ENCODE results near the gene RAB31. TPM values are rescaled to one million over a fixed set of nuclear protein-coding genes. Genes with fewer than 3 reads are reported as not detected.

RAB31 gene
- total RNA-seq, 1 donor from 2014 or later: 0.73 TPM

GRCh38 chr18:9722691-9723090 lies 14.6 kb downstream of the RAB31 start:
- peaks cover 15% of the 10 kb centered on the region for H3K27me3 Mint-ChIP-seq (ENCODE audit: low read depth)
- intact Hi-C loops (cut with micrococcal nuclease): no loop called here
- no peak overlapping the region for H3K4me3 Mint-ChIP-seq (ENCODE audit: low read depth)
- no peaks in the 10 kb centered on the region for H3K36me3 Mint-ChIP-seq (ENCODE audit: low read depth)
- DNase-seq (ENCODE audit: low spot score): no peak
- no peaks in the 10 kb centered on the region for H3K9me3 Mint-ChIP-seq
- no peaks in the 10 kb centered on the region for H3K4me1 Mint-ChIP-seq (ENCODE audit: low read depth)
- no peak overlapping the region for H3K27ac Mint-ChIP-seq

- H3K4me3 Mint-ChIP-seq (ENCODE audit: low read depth): no peak overlapping the region
- H3K4me1 Mint-ChIP-seq (ENCODE audit: low read depth): no peaks in the 10 kb centered on the region
- H3K27me3 Mint-ChIP-seq (ENCODE audit: low read depth): peaks cover 15% of the 10 kb centered on the region
- H3K36me3 Mint-ChIP-seq (ENCODE audit: low read depth): no peaks in the 10 kb centered on the region
- H3K9me3 Mint-ChIP-seq: no peaks in the 10 kb centered on the region
- DNase-seq (ENCODE audit: low spot score): no peak
- intact Hi-C loops (cut with micrococcal nuclease): no loop called here
- no peak overlapping the region for H3K27ac Mint-ChIP-seq
Observed at GRCh38 chr18:9724797-9725585, 16.9 kb downstream of the RAB31 start.

DNA sequence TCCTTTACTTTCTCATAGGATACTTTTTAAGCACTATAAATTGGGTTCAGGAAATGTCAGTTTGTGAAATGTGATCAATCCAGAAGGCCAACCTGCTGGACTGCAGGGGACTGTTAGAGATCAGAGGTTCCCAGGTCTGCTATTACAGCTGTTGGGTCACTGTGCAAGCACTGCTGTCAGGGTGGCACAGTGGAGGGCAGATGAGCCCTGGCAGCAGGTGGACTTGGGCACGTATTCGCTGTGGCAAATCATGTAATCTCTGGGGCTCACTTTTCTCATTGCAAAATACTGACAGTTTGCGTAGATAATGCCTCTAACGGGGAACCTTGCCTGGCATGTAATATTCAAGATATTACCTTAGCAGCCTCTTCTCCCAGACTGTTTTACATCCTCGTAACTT lies 18.1 kb downstream of the RAB31 start:
- Mint-ChIP-seq H3K9me3 (no peaks in the 10 kb centered on the region), H3K36me3 (ENCODE audit: low read depth) (no peaks in the 10 kb centered on the region), H3K27me3 (ENCODE audit: low read depth) (peaks cover 19% of the 10 kb centered on the region), H3K27ac (no peak overlapping the region), H3K4me3 (ENCODE audit: low read depth) (no peak overlapping the region), H3K4me1 (ENCODE audit: low read depth) (no peaks in the 10 kb centered on the region)
- intact Hi-C loops (cut with micrococcal nuclease): no loop called here
- no peak for DNase-seq (ENCODE audit: low spot score)

DNA sequence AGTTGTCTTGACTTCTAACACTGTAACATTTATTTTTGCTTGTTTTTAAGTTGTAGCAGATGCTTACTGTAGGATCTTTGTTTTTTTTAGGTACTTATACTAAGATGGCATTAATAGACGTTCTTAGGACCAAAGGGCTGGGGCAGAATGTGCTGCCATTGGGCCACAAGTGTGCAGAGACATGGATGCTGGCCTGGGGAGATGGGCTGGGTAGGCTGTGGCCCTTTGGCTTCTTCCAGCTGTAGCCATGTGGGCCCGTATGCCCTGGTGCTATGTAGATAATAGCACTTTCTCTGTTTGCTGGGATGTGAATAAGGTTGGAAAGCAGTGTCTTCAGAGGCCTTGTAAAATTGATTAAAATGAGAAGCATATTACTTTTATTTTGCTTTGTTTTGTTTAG lies 18.8 kb downstream of the RAB31 start:
- peaks cover 17% of the 10 kb centered on the region for H3K27me3 Mint-ChIP-seq (ENCODE audit: low read depth)
- no peak overlapping the region for H3K4me3 Mint-ChIP-seq (ENCODE audit: low read depth)
- H3K9me3 Mint-ChIP-seq: no peaks in the 10 kb centered on the region
- H3K36me3 Mint-ChIP-seq (ENCODE audit: low read depth): no peaks in the 10 kb centered on the region
- intact Hi-C loops (cut with micrococcal nuclease): no loop called here
- no peak for DNase-seq (ENCODE audit: low spot score)
- H3K27ac Mint-ChIP-seq: no peak overlapping the region
- H3K4me1 Mint-ChIP-seq (ENCODE audit: low read depth): no peaks in the 10 kb centered on the region

GRCh38 chr18:9730786-9731185 lies 22.7 kb downstream of the RAB31 start:
- no peaks in the 10 kb centered on the region for H3K9me3 Mint-ChIP-seq
- peaks cover 5% of the 10 kb centered on the region for H3K4me1 Mint-ChIP-seq (ENCODE audit: low read depth)
- no peak overlapping the region for H3K4me3 Mint-ChIP-seq (ENCODE audit: low read depth)
- no peak for DNase-seq (ENCODE audit: low spot score)
- H3K27ac Mint-ChIP-seq: no peak overlapping the region
- no peaks in the 10 kb centered on the region for H3K36me3 Mint-ChIP-seq (ENCODE audit: low read depth)
- peaks cover 17% of the 10 kb centered on the region for H3K27me3 Mint-ChIP-seq (ENCODE audit: low read depth)
- intact Hi-C loops (cut with micrococcal nuclease): no loop called here

DNA sequence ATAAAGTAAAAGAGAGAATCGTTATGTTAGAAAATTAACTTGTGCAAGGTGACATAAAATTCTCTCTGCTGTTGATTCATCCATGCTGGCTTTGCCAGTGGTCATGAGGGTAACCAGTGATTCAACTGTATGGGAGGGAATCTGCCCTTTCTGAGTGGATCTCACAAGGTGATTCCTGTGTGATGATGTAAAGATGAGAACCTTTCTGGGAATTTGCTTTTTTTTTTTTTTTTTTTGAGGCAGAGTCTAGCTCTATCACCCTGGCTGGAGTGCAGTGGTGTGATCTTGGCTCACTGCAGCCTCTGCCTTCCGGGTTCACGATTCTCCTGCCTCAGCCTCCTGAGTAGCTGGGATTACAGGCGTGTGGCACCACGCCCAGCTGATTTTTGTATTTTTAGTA lies 23.3 kb downstream of the RAB31 start:
- Mint-ChIP-seq H3K4me3 (ENCODE audit: low read depth) (no peak overlapping the region), H3K36me3 (ENCODE audit: low read depth) (no peaks in the 10 kb centered on the region), H3K27me3 (ENCODE audit: low read depth) (peaks cover 13% of the 10 kb centered on the region), H3K9me3 (no peaks in the 10 kb centered on the region), H3K4me1 (ENCODE audit: low read depth) (peaks cover 5% of the 10 kb centered on the region), H3K27ac (no peak overlapping the region)
- intact Hi-C loops (cut with micrococcal nuclease): no loop called here
- no peak for DNase-seq (ENCODE audit: low spot score)

DNA sequence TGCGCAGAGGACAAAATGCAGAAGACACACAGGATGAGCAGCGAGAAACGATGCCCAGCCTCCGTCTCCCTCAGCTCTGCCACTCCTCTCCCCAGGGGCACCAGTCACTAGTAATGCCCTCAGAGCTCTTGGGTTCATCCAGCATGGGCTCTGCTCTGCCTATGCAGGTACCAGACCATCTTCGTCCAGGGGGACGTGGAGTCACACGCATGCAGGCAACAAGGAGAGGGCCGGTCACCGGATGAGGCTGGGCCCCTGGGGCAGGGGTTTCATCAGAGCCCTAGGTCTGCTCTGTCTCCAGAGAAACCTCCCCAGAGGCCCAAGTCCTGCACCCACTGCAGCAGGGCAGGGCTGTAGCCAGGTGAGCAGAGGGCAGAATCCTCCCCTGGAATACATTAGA lies 23.9 kb downstream of the RAB31 start:
- Mint-ChIP-seq H3K4me3 (ENCODE audit: low read depth) (no peak overlapping the region), H3K27ac (no peak overlapping the region), H3K27me3 (ENCODE audit: low read depth) (peaks cover 14% of the 10 kb centered on the region), H3K9me3 (no peaks in the 10 kb centered on the region), H3K4me1 (ENCODE audit: low read depth) (peaks cover 5% of the 10 kb centered on the region), H3K36me3 (ENCODE audit: low read depth) (no peaks in the 10 kb centered on the region)
- DNase-seq (ENCODE audit: low spot score): no peak
- intact Hi-C loops (cut with micrococcal nuclease): no loop called here

- intact Hi-C loops (cut with micrococcal nuclease): no loop called here
- H3K4me3 Mint-ChIP-seq (ENCODE audit: low read depth): no peak overlapping the region
- H3K9me3 Mint-ChIP-seq: no peaks in the 10 kb centered on the region
- H3K36me3 Mint-ChIP-seq (ENCODE audit: low read depth): no peaks in the 10 kb centered on the region
- H3K27ac Mint-ChIP-seq: no peak overlapping the region
- DNase-seq (ENCODE audit: low spot score): no peak
- H3K4me1 Mint-ChIP-seq (ENCODE audit: low read depth): peaks cover 5% of the 10 kb centered on the region
- H3K27me3 Mint-ChIP-seq (ENCODE audit: low read depth): peaks cover 15% of the 10 kb centered on the region
Observed at GRCh38 chr18:9734189-9734588, 26.1 kb downstream of the RAB31 start.

DNA sequence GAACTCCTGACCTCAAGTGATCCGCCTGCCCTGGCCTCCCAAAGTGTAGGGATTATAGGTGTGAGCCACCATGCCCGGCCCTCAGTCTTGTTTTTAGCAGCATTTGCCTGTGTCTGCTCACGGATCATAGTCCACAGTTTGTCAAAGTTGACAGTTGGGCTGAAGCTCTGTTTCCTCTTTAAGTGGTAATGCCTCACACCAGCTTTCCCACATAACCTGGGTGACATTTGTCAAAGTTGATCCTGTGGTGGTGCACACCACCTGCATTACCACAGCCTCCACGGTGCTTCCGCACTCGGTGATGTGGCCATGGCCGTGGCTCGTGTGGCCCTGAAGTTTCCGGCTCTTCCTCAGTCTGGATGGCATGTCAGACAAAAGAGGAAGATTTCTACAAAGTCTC lies 27.1 kb downstream of the RAB31 start:
- Mint-ChIP-seq H3K27me3 (ENCODE audit: low read depth) (peaks cover 15% of the 10 kb centered on the region), H3K4me1 (ENCODE audit: low read depth) (peaks cover 5% of the 10 kb centered on the region), H3K36me3 (ENCODE audit: low read depth) (no peaks in the 10 kb centered on the region), H3K9me3 (no peaks in the 10 kb centered on the region), H3K4me3 (ENCODE audit: low read depth) (no peak overlapping the region), H3K27ac (no peak overlapping the region)
- no peak for DNase-seq (ENCODE audit: low spot score)
- intact Hi-C loops (cut with micrococcal nuclease): no loop called here

DNA sequence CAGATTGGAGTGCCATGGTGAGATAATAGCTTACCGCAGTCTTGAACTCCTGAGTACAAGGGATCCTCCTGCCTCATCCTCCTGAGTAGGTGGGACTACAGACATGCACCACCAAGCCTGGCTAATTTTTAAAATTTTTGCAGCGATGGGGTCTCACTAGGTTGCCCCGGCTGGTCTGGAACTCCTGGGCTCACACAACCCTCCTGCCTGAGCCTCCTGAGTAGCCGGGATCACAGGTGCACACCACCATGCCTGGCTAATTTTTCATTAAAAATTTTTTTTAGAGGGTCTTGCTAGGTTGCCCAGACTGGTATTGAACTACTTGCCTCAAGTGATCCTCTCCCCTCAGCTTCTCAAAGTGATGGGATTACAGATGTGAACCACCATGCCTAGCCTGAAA lies 27.8 kb downstream of the RAB31 start:
- no peak overlapping the region for H3K27ac Mint-ChIP-seq
- peaks cover 11% of the 10 kb centered on the region for H3K27me3 Mint-ChIP-seq (ENCODE audit: low read depth)
- H3K4me1 Mint-ChIP-seq (ENCODE audit: low read depth): peaks cover 5% of the 10 kb centered on the region
- no peaks in the 10 kb centered on the region for H3K9me3 Mint-ChIP-seq
- intact Hi-C loops (cut with micrococcal nuclease): no loop called here
- no peak for DNase-seq (ENCODE audit: low spot score)
- no peaks in the 10 kb centered on the region for H3K36me3 Mint-ChIP-seq (ENCODE audit: low read depth)
- H3K4me3 Mint-ChIP-seq (ENCODE audit: low read depth): no peak overlapping the region

GRCh38 chr18:9736286-9736835 lies 28.3 kb downstream of the RAB31 start:
- Mint-ChIP-seq H3K4me1 (ENCODE audit: low read depth) (peaks cover 5% of the 10 kb centered on the region), H3K27ac (no peak overlapping the region), H3K27me3 (ENCODE audit: low read depth) (peaks cover 9% of the 10 kb centered on the region), H3K9me3 (no peaks in the 10 kb centered on the region), H3K4me3 (ENCODE audit: low read depth) (no peak overlapping the region), H3K36me3 (ENCODE audit: low read depth) (no peaks in the 10 kb centered on the region)
- intact Hi-C loops (cut with micrococcal nuclease): no loop called here
- no peak for DNase-seq (ENCODE audit: low spot score)

- intact Hi-C loops (cut with micrococcal nuclease): no loop called here
- H3K27me3 Mint-ChIP-seq (ENCODE audit: low read depth): peaks cover 11% of the 10 kb centered on the region
Observed at GRCh38 chr18:9737006-9737405, 28.9 kb downstream of the RAB31 start.

DNA sequence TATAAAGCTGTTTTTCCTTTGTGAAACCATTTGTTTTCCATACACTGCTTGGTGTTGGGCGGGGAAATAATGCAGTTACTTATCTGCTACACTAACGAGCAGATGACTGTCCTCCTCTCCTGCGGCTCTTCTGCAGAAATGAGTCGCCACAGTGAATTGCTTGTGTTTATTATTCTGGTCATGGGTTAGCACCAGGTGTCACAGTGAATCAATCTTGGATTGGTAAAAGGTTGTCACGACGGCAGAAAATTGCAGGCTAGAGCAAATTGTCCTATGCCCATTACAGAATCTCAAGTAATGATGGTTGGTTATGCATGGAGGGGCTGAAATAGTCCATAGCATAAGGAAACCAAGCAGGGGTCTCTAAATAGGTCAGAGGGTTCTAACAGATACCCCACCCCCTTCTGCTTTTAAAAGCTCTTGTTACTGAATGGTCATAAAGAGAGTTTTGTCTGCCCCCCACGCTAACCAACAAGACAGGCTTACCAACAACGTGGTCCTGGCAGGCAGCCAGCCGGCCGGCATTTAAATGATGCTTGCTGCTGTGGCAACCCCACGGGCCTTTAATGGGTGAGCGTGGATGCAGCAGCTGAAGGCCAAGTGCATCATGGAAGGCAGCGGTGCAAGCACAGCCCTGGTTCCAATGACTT lies 29.5 kb downstream of the RAB31 start:
- Mint-ChIP-seq H3K36me3 (ENCODE audit: low read depth) (no peaks in the 10 kb centered on the region), H3K4me3 (ENCODE audit: low read depth) (no peak overlapping the region), H3K9me3 (no peaks in the 10 kb centered on the region), H3K4me1 (ENCODE audit: low read depth) (peaks cover 5% of the 10 kb centered on the region), H3K27me3 (ENCODE audit: low read depth) (peaks cover 14% of the 10 kb centered on the region), H3K27ac (no peak overlapping the region)
- no peak for DNase-seq (ENCODE audit: low spot score)
- intact Hi-C loops (cut with micrococcal nuclease): no loop called here

More at GRCh38 chr18:9737006-9737405, 28.9 kb downstream of the RAB31 start:
- DNase-seq (ENCODE audit: low spot score): no peak
- no peak overlapping the region for H3K27ac Mint-ChIP-seq
- H3K4me1 Mint-ChIP-seq (ENCODE audit: low read depth): peaks cover 5% of the 10 kb centered on the region
- no peaks in the 10 kb centered on the region for H3K36me3 Mint-ChIP-seq (ENCODE audit: low read depth)
- H3K4me3 Mint-ChIP-seq (ENCODE audit: low read depth): no peak overlapping the region
- no peaks in the 10 kb centered on the region for H3K9me3 Mint-ChIP-seq
